Adrenal gland (tissue), 12 donors: ENCODE data around the gene WASHC3. TPM values are rescaled to one million over a fixed set of nuclear protein-coding genes. Genes with fewer than 3 reads are reported as not detected.

ENCODE experiments used
- DNase-seq, 7 donors: peaks; one replicate each; pipeline ENCODE4 v3.0.0-alpha.2; 2019 to 2020
- H3K27ac ChIP-seq, 5 donors: fragments of 200-600 bp; sonication (generic) in 4 of 5; 1 replicate in 3 of 5; 2 replicates in 2 of 5; pipeline versions ENCODE4 v1.5.1 to v1.8.0; 2016 to 2020; ENCODE audit warnings: mild to moderate bottlenecking in 1 of 5
- H3K27me3 ChIP-seq: fragments of 200-600 bp; 2 replicates; pipeline ENCODE4 v1.8.0; 2021
- H3K36me3 ChIP-seq, 2 donors: fragments of 200-600 bp; replicated peaks in 1 of 2; 1 replicate in 1 of 2; 2 replicates in 1 of 2; pipeline versions ENCODE4 v1.5.1 to v1.8.0; 2018 to 2022
- H3K4me1 ChIP-seq, 2 donors: fragments of 200-600 bp; replicated peaks in 1 of 2; 1 replicate in 1 of 2; 2 replicates in 1 of 2; pipeline versions ENCODE4 v1.5.1 to v1.8.0; 2018 to 2021
- H3K4me3 ChIP-seq, 4 donors: fragments of 200-600 bp; sonication (generic) in 3 of 4; one replicate each; pipeline ENCODE4 v1.5.1; 2016 to 2018
- H3K9me3 ChIP-seq, 3 donors: fragments of 200-600 bp; sonication (generic) in 1 of 3; replicated peaks in 1 of 3; 1 replicate in 2 of 3; 2 replicates in 1 of 3; pipeline versions ENCODE4 v1.5.1 to v1.8.0; 2016 to 2021
- CTCF ChIP-seq, 6 experiments: fragments of 450-650 bp in 4 of 6; fragments of 200-600 bp in 2 of 6; sonication (generic) in 1 of 6; IDR thresholded peaks; 1 replicate in 5 of 6; 2 replicates in 1 of 6; pipeline versions ENCODE4 v1.5.1 to v1.8.0; 2016 to 2021; ENCODE audit warnings: antibody characterized with exemption in 6 of 6, mild to moderate bottlenecking in 2 of 6, moderate library complexity in 1 of 6
- POLR2A ChIP-seq, 2 donors: fragments of 450-650 bp; IDR thresholded peaks; one replicate each; pipeline ENCODE4 v1.6.1; 2017; ENCODE audit warnings: antibody characterized with exemption in 2 of 2, mild to moderate bottlenecking in 2 of 2, moderate library complexity in 1 of 2
- WGBS, 4 donors: extraction: QIAGEN DNeasy Blood & Tissue Kit in 2 of 4; methylation state at CpG; one replicate each; pipeline versions ENCODE4 v1.1.5 to v1.1.7; 2013 to 2017; 5-methylcytosine and 5-hydroxymethylcytosine counted together
- intact Hi-C, 2 donors: fragments of 100-400 bp; cut with DNase I; formaldehyde crosslinking; loops; one replicate each; pipeline versions ENCODE4 v1.14.1 to v1.15.0; 2022 to 2023
- polyA plus RNA-seq, 3 donors: library from polyadenylated mRNA; stranded (reverse); fragments of 200-250 nt in 2 of 3; fragments of 350-450 nt in 1 of 3; fragmentation: Illumina TruSeq in 1 of 3; extraction: RNeasy Lipid Tissue Mini Kit (QIAGEN cat#74804) in 1 of 3; gene quantifications; one replicate each; pipeline ENCODE4 v1.2.3, GENCODE V29; 2013 to 2014
- total RNA-seq, 9 donors: library from RNA; depleted of rRNA in 4 of 9; stranded (reverse); fragments of >200 nt in 4 of 9; fragments of 120-200 nt in 1 of 9; fragmentation: NEBNext Ultra II Directional in 1 of 9; extraction: Animal tissue kit (Norgen Biotek cat#: 25700) in 1 of 9; gene quantifications; one replicate each; pipeline versions ENCODE4 v1.1.0 to v1.2.4, GENCODE V29; 2013 to 2023
- donor health status: healthy with polysubstance abuse.
- donor health status: Bipolar disorder and iron deficiency.
- donor health status: DM: yes; HTN: yes; CAD: no.
- donor health status: DM: no; HTN: no; CAD: no.
- donor health status: DM: no; HTN: no; CAD: no.
- donor health status: DM: yes; HTN: yes; CAD: no.

WASHC3 gene
- total and polyA plus RNA-seq, 12 donors = 37.8 to 101 (median 57.6) TPM

- no peak overlapping the region for H3K4me3 ChIP-seq
- H3K9me3 ChIP-seq = no peaks in the 10 kb centered on the region
- peaks cover 0 to 3% of the 10 kb centered on the region in 2 donors for H3K36me3 ChIP-seq
- H3K27ac ChIP-seq = no peak overlapping the region
- TF ChIP-seq POLR2A (IDR thresholded peaks at IDR 0.05) = no peak
- TF ChIP-seq CTCF (IDR thresholded peaks at IDR 0.05) = no peak
- intact Hi-C loops = no loop called here
- H3K27me3 ChIP-seq = no peaks in the 10 kb centered on the region
- 74 to 83% (median 82%) methylated on average over 4 of the region's 4 CpGs for WGBS, 4 donors
- no peaks in the 10 kb centered on the region for H3K4me1 ChIP-seq
- no peak for DNase-seq
These were observed 32.6 kb downstream of the WASHC3 start for GRCh38 chr12:102029141-102029540.

DNA sequence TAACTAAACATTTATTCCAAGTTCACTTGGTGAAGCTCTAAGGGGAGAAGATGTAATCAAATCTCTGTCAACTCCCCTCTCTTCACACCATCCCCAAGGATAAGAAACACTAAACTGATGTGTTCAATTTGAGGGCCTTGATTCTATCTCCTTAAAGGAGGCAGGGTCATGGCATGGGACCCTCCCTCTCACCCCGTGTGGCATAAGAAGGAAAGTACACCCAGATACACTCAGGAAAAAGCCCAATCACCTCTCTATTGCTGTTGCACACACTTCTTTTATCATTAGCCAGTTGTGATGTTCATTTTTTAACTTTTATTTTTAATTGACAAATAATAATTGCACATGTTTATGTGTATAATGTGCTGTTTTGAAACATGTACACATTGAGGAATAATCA lies 35.1 kb downstream of the WASHC3 start:
- 81 to 86% (median 84%) methylated on average over 1 of the region's 1 CpG for WGBS, 4 donors
- no peaks in the 10 kb centered on the region for H3K27me3 ChIP-seq
- TF ChIP-seq POLR2A (IDR thresholded peaks at IDR 0.05) (no peak), CTCF (IDR thresholded peaks at IDR 0.05) (no peak)
- no peak overlapping the region for H3K27ac ChIP-seq
- no peaks in the 10 kb centered on the region for H3K9me3 ChIP-seq
- intact Hi-C loops = no loop called here
- H3K4me1 ChIP-seq = peaks cover 0 to 6% of the 10 kb centered on the region in 2 donors
- no peak for DNase-seq
- no peak overlapping the region for H3K4me3 ChIP-seq
- peaks cover 0 to 10% of the 10 kb centered on the region in 2 donors for H3K36me3 ChIP-seq

GRCh38 chr12:102024765-102025164 lies 37.0 kb downstream of the WASHC3 start:
- DNase-seq = no peak
- Histone ChIP-seq H3K27ac (no peak overlapping the region), H3K36me3 (peaks cover 0 to 10% of the 10 kb centered on the region in 2 donors), H3K4me3 (no peak overlapping the region), H3K27me3 (no peaks in the 10 kb centered on the region), H3K9me3 (no peaks in the 10 kb centered on the region), H3K4me1 (peaks cover 0 to 6% of the 10 kb centered on the region in 2 donors)
- TF ChIP-seq CTCF (IDR thresholded peaks at IDR 0.05) = no peak
- no peak for TF ChIP-seq POLR2A (IDR thresholded peaks at IDR 0.05)
- intact Hi-C loops = no loop called here
- 53 to 65% (median 60%) methylated on average over 2 of the region's 2 CpGs for WGBS, 4 donors

GRCh38 chr12:102023343-102023930 lies 38.4 kb downstream of the WASHC3 start:
- intact Hi-C loops = no loop called here
- whole genome bisulfite sequencing, 4 donors = 90 to 96% (median 92%) methylated on average over 3 of the region's 3 CpGs
- H3K36me3 ChIP-seq = peaks cover 0 to 10% of the 10 kb centered on the region in 2 donors
- H3K4me3 ChIP-seq = no peak overlapping the region
- no peak overlapping the region for H3K27ac ChIP-seq
- no peaks in the 10 kb centered on the region for H3K9me3 ChIP-seq
- no peaks in the 10 kb centered on the region for H3K27me3 ChIP-seq
- DNase-seq = no peak
- H3K4me1 ChIP-seq = peaks cover 0 to 6% of the 10 kb centered on the region in 2 donors
- no peak for TF ChIP-seq POLR2A (IDR thresholded peaks at IDR 0.05)
- no peak for TF ChIP-seq CTCF (IDR thresholded peaks at IDR 0.05)
